Gastrocnemius medialis (tissue), 4 donors: ENCODE data around the gene NFIA. TPM values are rescaled to one million over a fixed set of nuclear protein-coding genes. Genes with fewer than 3 reads are reported as not detected.

Experiments used
- ATAC-seq, 2 donors: fragments of 150-250 bp; one replicate each; pipeline ENCODE4 v1.9.1; 2016
- DNase-seq, 2 donors: peaks; one replicate each; pipeline ENCODE4 v3.0.0-alpha.2; 2019
- H3K27ac ChIP-seq, 4 donors: fragments of 200-600 bp; sonication (generic); 1 replicate in 1 of 4; 2 replicates in 3 of 4; pipeline ENCODE4 v1.5.1; 2016 to 2018; ENCODE audit warnings: mild to moderate bottlenecking in 2 of 4, moderate library complexity in 1 of 4
- H3K27me3 ChIP-seq, 3 donors: fragments of 200-600 bp; sonication (generic) in 2 of 3; 1 replicate in 1 of 3; 2 replicates in 2 of 3; pipeline versions ENCODE4 v1.5.1 to v1.6.0; 2016 to 2019; ENCODE audit warnings: mild to moderate bottlenecking in 1 of 3, moderate library complexity in 1 of 3
- H3K36me3 ChIP-seq, 2 donors: fragments of 200-600 bp; sonication (generic) in 1 of 2; one replicate each; pipeline ENCODE4 v1.5.1; 2017 to 2018
- H3K4me1 ChIP-seq, 2 donors: fragments of 200-600 bp; sonication (generic) in 1 of 2; one replicate each; pipeline ENCODE4 v1.5.1; 2016 to 2017; ENCODE audit warnings: mild to moderate bottlenecking in 2 of 2
- H3K4me3 ChIP-seq, 4 donors: fragments of 200-600 bp; sonication (generic) in 3 of 4; 1 replicate in 1 of 4; 2 replicates in 3 of 4; pipeline ENCODE4 v1.5.1; 2016 to 2019; ENCODE audit warnings: mild to moderate bottlenecking in 2 of 4
- H3K9me3 ChIP-seq, 3 donors: fragments of 200-600 bp; sonication (generic) in 2 of 3; 1 replicate in 1 of 3; 2 replicates in 2 of 3; pipeline ENCODE4 v1.5.1; 2016 to 2019
- CTCF ChIP-seq, 5 experiments: fragments of 450-650 bp in 3 of 5; fragments of 200-600 bp in 2 of 5; sonication (generic) in 2 of 5; IDR thresholded peaks in 4 of 5; conservative IDR thresholded peaks in 1 of 5; 1 replicate in 4 of 5; 2 replicates in 1 of 5; pipeline ENCODE4 v1.5.1; 2016 to 2019; ENCODE audit warnings: antibody characterized with exemption in 5 of 5, mild to moderate bottlenecking in 3 of 5, moderate library complexity in 3 of 5
- POLR2A ChIP-seq, 2 donors: fragments of 450-650 bp; IDR thresholded peaks; one replicate each; pipeline ENCODE4 v1.6.1; 2017; ENCODE audit warnings: antibody characterized with exemption in 2 of 2, mild to moderate bottlenecking in 2 of 2, moderate library complexity in 2 of 2
- in situ Hi-C, 4 donors: fragments of 200-750 bp; cut with MboI; loops; one replicate each; pipeline versions ENCODE4 v1.15.0 to v1.8.0; 2017; ENCODE audit warnings: low sequenced_read_pairs in 4 of 4
- intact Hi-C: fragments of 100-400 bp; cut with DNase I; formaldehyde crosslinking; loops from one replicate; pipeline ENCODE4 v1.15.1; 2023; ENCODE audit warnings: low total_unique reads
- total RNA-seq, 4 donors: library from RNA; depleted of rRNA; stranded (reverse); fragments of >200 nt; gene quantifications; one replicate each; pipeline versions ENCODE4 v1.1.0 to v1.2.3, GENCODE V29; 2016

Gene NFIA
- total RNA-seq, 4 donors from 2014 or later = 12.9 to 27.0 (median 26.6) TPM

- in situ Hi-C loops = no loop called here
- Histone ChIP-seq H3K9me3 (no peaks in the 10 kb centered on the region), H3K27me3 (no peaks in the 10 kb centered on the region), H3K27ac (no peak overlapping the region), H3K36me3 (no peaks in the 10 kb centered on the region), H3K4me3 (no peak overlapping the region), H3K4me1 (peaks cover 23 to 39% of the 10 kb centered on the region in 2 donors)
- DNase-seq = no peak
- intact Hi-C loops = no loop called here
- TF ChIP-seq POLR2A (IDR thresholded peaks at IDR 0.05) (no peak), CTCF (IDR thresholded peaks at IDR 0.05 in 4 of 5, conservative IDR thresholded peaks at IDR 0.05 in 1 of 5) (no peak)
- ATAC-seq = no peak
These were observed 208.2 kb downstream of the NFIA start for GRCh38 chr1:61290525-61290924.

- in situ Hi-C loops = no loop called here
- no peaks in the 10 kb centered on the region for H3K36me3 ChIP-seq
These were observed 210.8 kb downstream of the NFIA start for GRCh38 chr1:61293197-61293596.

GRCh38 chr1:61293986-61294504, 211.7 kb downstream of the NFIA start:
- ATAC-seq (no peak), DNase-seq (no peak)
- TF ChIP-seq POLR2A (IDR thresholded peaks at IDR 0.05) (no peak), CTCF (IDR thresholded peaks at IDR 0.05 in 4 of 5, conservative IDR thresholded peaks at IDR 0.05 in 1 of 5) (no peak)
- no peak overlapping the region for H3K27ac ChIP-seq
- peaks cover 26 to 38% of the 10 kb centered on the region in 2 donors for H3K4me1 ChIP-seq
- intact Hi-C loops (no loop called here), in situ Hi-C loops (no loop called here)
- H3K4me3 ChIP-seq = no peak overlapping the region
- no peaks in the 10 kb centered on the region for H3K27me3 ChIP-seq
- H3K36me3 ChIP-seq = no peaks in the 10 kb centered on the region
- H3K9me3 ChIP-seq = no peaks in the 10 kb centered on the region

More at GRCh38 chr1:61293197-61293596, 210.8 kb downstream of the NFIA start:
- intact Hi-C loops = no loop called here
- TF ChIP-seq POLR2A (IDR thresholded peaks at IDR 0.05) (no peak), CTCF (IDR thresholded peaks at IDR 0.05 in 4 of 5, conservative IDR thresholded peaks at IDR 0.05 in 1 of 5) (no peak)
- Histone ChIP-seq H3K27ac (no peak overlapping the region), H3K9me3 (no peaks in the 10 kb centered on the region), H3K4me1 (peaks cover 26 to 34% of the 10 kb centered on the region in 2 donors), H3K4me3 (no peak overlapping the region), H3K27me3 (no peaks in the 10 kb centered on the region)
- DNase-seq (no peak), ATAC-seq (peak in 1 of 2 donors; percentile 35)

- Histone ChIP-seq H3K4me3 (no peak overlapping the region), H3K27me3 (no peaks in the 10 kb centered on the region), H3K36me3 (no peaks in the 10 kb centered on the region), H3K9me3 (no peaks in the 10 kb centered on the region), H3K4me1 (peaks cover 19 to 39% of the 10 kb centered on the region in 2 donors), H3K27ac (no peak overlapping the region)
- in situ Hi-C loops (no loop called here), intact Hi-C loops (no loop called here)
- TF ChIP-seq POLR2A (IDR thresholded peaks at IDR 0.05) (no peak), CTCF (IDR thresholded peaks at IDR 0.05 in 4 of 5, conservative IDR thresholded peaks at IDR 0.05 in 1 of 5) (no peak)
- no peak for ATAC-seq
- DNase-seq = no peak
These were observed 212.6 kb downstream of the NFIA start for GRCh38 chr1:61294930-61295329.
